ENCODE data around the gene CDK14. TPM values are rescaled to one million over a fixed set of nuclear protein-coding genes. Genes with fewer than 3 reads are reported as not detected.
"Not testable (repeated sequence)": the region's sequence is repeated elsewhere in the genome, so short reads cannot be mapped to it uniquely, and the experiment has no call there.

Gene CDK14
- total and polyA plus RNA-seq, 11 donors = 2.9 to 37.7 (median 21.3) TPM

GRCh38 chr7:90629297-90629918 is 33.3 kb downstream of the CDK14 start:
- ATAC-seq (peak; percentile 78 to 95 (median 85)), DNase-seq (no peak)
- H3K4me1 ChIP-seq = peaks cover 0 to 24% (median 18%) of the 10 kb centered on the region in 12 donors
- no peaks in the 10 kb centered on the region for H3K27me3 ChIP-seq
- H3K27ac ChIP-seq = no peak overlapping the region
- TF ChIP-seq CTCF (IDR thresholded peaks at IDR 0.05) (peak; percentile 54 to 74 (median 67)), POLR2A (IDR thresholded peaks at IDR 0.05) (no peak)
- intact Hi-C loops (cut with DNase I) = loop anchor here (1.0 to 10.0 kb wide), 9 partner anchors 55 to 405 kb away; no protein-coding TSS in a partner anchor
- 89 to 95% (median 91%) methylated on average over 6 of the region's 6 CpGs for WGBS, 4 donors
- H3K36me3 ChIP-seq = no peaks in the 10 kb centered on the region
- no peaks in the 10 kb centered on the region for H3K9me3 ChIP-seq
- H3K4me3 ChIP-seq = no peak overlapping the region

- peaks cover 0 to under 1% (median 0%) of the 10 kb centered on the region in 12 donors for H3K9me3 ChIP-seq
- H3K27me3 ChIP-seq = no peaks in the 10 kb centered on the region
- no peak overlapping the region for H3K27ac ChIP-seq
- intact Hi-C loops (cut with DNase I) = loop anchor here in 3 of 10 donors (2.0 to 10.0 kb wide), 3 partner anchors 79 to 177 kb away; no protein-coding TSS in a partner anchor
- DNase-seq (no peak), ATAC-seq (no peak)
- peaks cover 0 to 4% (median 0%) of the 10 kb centered on the region in 12 donors for H3K4me1 ChIP-seq
- no peak overlapping the region for H3K4me3 ChIP-seq
- no peaks in the 10 kb centered on the region for H3K36me3 ChIP-seq
- TF ChIP-seq POLR2A (IDR thresholded peaks at IDR 0.05) = no peak
- TF ChIP-seq CTCF (IDR thresholded peaks at IDR 0.05) = no peak
- WGBS, 4 donors = 94 to 99% (median 94%) methylated on average over 3 of the region's 3 CpGs
Observed at GRCh38 chr7:90631502-90631901, 35.4 kb downstream of the CDK14 start.

GRCh38 chr7:90639683-90640082 is 43.6 kb downstream of the CDK14 start:
- H3K27me3 ChIP-seq, ATAC-seq, DNase-seq, H3K27ac ChIP-seq, H3K4me1 ChIP-seq, H3K4me3 ChIP-seq, H3K36me3 ChIP-seq: not testable (repeated sequence)
- H3K9me3 ChIP-seq = peaks cover 0 to 40% (median 9%) of the 10 kb centered on the region in 12 donors
- 85 to 94% (median 93%) methylated on average over 15 to 17 of the region's 17 CpGs for WGBS, 4 donors
- intact Hi-C loops (cut with DNase I) = loop anchor here in 1 of 10 donors (10.0 kb wide), 1 partner anchor 185 kb away; no protein-coding TSS in a partner anchor

DNA sequence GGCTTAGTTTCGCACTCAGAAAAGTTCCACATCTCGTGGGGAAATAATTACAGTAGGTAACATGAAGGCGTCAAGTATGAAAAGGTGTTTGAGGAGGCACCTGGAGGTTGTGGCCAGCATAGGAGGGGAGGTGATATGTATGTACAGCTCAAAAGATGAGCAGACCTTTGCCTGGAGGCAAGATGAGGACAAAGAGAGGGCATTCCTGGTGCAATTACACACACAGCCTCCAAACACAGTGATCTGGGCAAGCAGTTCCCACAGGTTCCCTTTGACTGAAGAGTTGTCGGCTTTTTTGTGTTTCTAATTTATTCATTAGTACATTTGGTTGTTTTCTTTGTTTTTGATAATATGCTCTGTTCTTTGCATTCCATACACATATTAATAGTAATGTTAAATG is 46.9 kb downstream of the CDK14 start:
- Histone ChIP-seq H3K9me3 (peaks cover 0 to 42% (median 8%) of the 10 kb centered on the region in 12 donors), H3K4me1 (peaks cover 0 to 10% (median 0%) of the 10 kb centered on the region in 12 donors), H3K36me3 (no peaks in the 10 kb centered on the region), H3K4me3 (no peak overlapping the region), H3K27me3 (no peaks in the 10 kb centered on the region), H3K27ac (no peak overlapping the region)
- DNase-seq = no peak
- intact Hi-C loops (cut with DNase I) = no loop called here
- no peak for ATAC-seq
- WGBS, 4 donors = 92 to 96% (median 95%) methylated on average over 4 of the region's 4 CpGs
- TF ChIP-seq POLR2A (IDR thresholded peaks at IDR 0.05) = no peak
- no peak for TF ChIP-seq CTCF (IDR thresholded peaks at IDR 0.05)

All from heart left ventricle (tissue), 16 donors.